Skin epidermis (tissue), 12 donors: ENCODE measurements around the gene ADGRV1.
"Not testable (repeated sequence)": the region's sequence is repeated elsewhere in the genome, so short reads cannot be mapped to it uniquely, and the experiment has no call there.

ENCODE experiments used
- H3K27ac ChIP-seq, 21 experiments: fragments of 200-600 bp; sonication (generic) in 11 of 21; one replicate each; pipeline ENCODE4 v1.5.0; 2020; ENCODE audit warnings: mild to moderate bottlenecking in 3 of 21, inconsistent platforms in 2 of 21, moderate library complexity in 2 of 21
- H3K4me3 ChIP-seq, 7 experiments: fragments of 200-600 bp; sonication (generic) in 2 of 7; one replicate each; pipeline ENCODE4 v1.5.0; 2020; ENCODE audit warnings: inconsistent platforms in 2 of 7, mild to moderate bottlenecking in 2 of 7, moderate library complexity in 1 of 7

ADGRV1 gene

GRCh38 chr5:90997082-90997481 is 438.5 kb downstream of the ADGRV1 start:
- Histone ChIP-seq H3K4me3 (no peak overlapping the region), H3K27ac (no peak overlapping the region)

- Histone ChIP-seq H3K4me3 (no peak overlapping the region), H3K27ac (no peak overlapping the region)
Measured at GRCh38 chr5:91000743-91001142, 442.1 kb downstream of the ADGRV1 start.

GRCh38 chr5:91006713-91007112 is 448.1 kb downstream of the ADGRV1 start:
- H3K27ac ChIP-seq = no peak overlapping the region

GRCh38 chr5:91007251-91007650 is 448.7 kb downstream of the ADGRV1 start:
- no peak overlapping the region for H3K27ac ChIP-seq
- no peak overlapping the region for H3K4me3 ChIP-seq

More at GRCh38 chr5:91006713-91007112, 448.1 kb downstream of the ADGRV1 start:
- no peak overlapping the region for H3K4me3 ChIP-seq

GRCh38 chr5:91007780-91008402 is 449.3 kb downstream of the ADGRV1 start:
- Histone ChIP-seq H3K4me3 (no peak overlapping the region), H3K27ac (no peak overlapping the region)

- Histone ChIP-seq H3K4me3 (no peak overlapping the region), H3K27ac (no peak overlapping the region)
Measured at GRCh38 chr5:91010090-91010489, 451.5 kb downstream of the ADGRV1 start.

GRCh38 chr5:91011029-91011428 is 452.4 kb downstream of the ADGRV1 start:
- no peak overlapping the region for H3K27ac ChIP-seq
- H3K4me3 ChIP-seq = no peak overlapping the region

GRCh38 chr5:91012867-91013266 is 454.3 kb downstream of the ADGRV1 start:
- not testable (repeated sequence) for H3K4me3 ChIP-seq, H3K27ac ChIP-seq

GRCh38 chr5:91016322-91016721 is 457.7 kb downstream of the ADGRV1 start:
- no peak overlapping the region for H3K4me3 ChIP-seq
- peak overlapping the region in 2 of 21 experiments; percentile 33 to 56 for H3K27ac ChIP-seq

- Histone ChIP-seq H3K27ac (peak overlapping the region in 4 of 21 experiments; percentile 21 to 59 (median 44)), H3K4me3 (no peak overlapping the region)
Measured at GRCh38 chr5:91016954-91017700, 458.5 kb downstream of the ADGRV1 start.

- H3K27ac ChIP-seq = no peak overlapping the region
- H3K4me3 ChIP-seq = no peak overlapping the region
Measured at GRCh38 chr5:91018200-91018599, 459.6 kb downstream of the ADGRV1 start.

- Histone ChIP-seq H3K27ac (no peak overlapping the region), H3K4me3 (no peak overlapping the region)
Measured at GRCh38 chr5:91018712-91019371, 460.2 kb downstream of the ADGRV1 start.

- no peak overlapping the region for H3K4me3 ChIP-seq
- no peak overlapping the region for H3K27ac ChIP-seq
Measured at GRCh38 chr5:91020065-91020800, 461.6 kb downstream of the ADGRV1 start.

GRCh38 chr5:91022518-91022917 is 463.9 kb downstream of the ADGRV1 start:
- peak overlapping the region in 1 of 21 experiments; percentile 33 for H3K27ac ChIP-seq
- no peak overlapping the region for H3K4me3 ChIP-seq

- Histone ChIP-seq H3K4me3 (no peak overlapping the region), H3K27ac (no peak overlapping the region)
Measured at GRCh38 chr5:91024206-91024605, 465.6 kb downstream of the ADGRV1 start.

GRCh38 chr5:91024727-91025126 is 466.1 kb downstream of the ADGRV1 start:
- H3K27ac ChIP-seq = no peak overlapping the region
- no peak overlapping the region for H3K4me3 ChIP-seq

- H3K4me3 ChIP-seq = no peak overlapping the region
- H3K27ac ChIP-seq = no peak overlapping the region
Measured at GRCh38 chr5:91025449-91025848, 466.9 kb downstream of the ADGRV1 start.

GRCh38 chr5:91025956-91026355 is 467.4 kb downstream of the ADGRV1 start:
- Histone ChIP-seq H3K27ac (no peak overlapping the region), H3K4me3 (no peak overlapping the region)

- Histone ChIP-seq H3K27ac (no peak overlapping the region), H3K4me3 (no peak overlapping the region)
Measured at GRCh38 chr5:91026466-91026865, 467.9 kb downstream of the ADGRV1 start.
